GM12878 (cell line): Measurements from ENCODE around the gene SMPD2. TPM values are rescaled to one million over a fixed set of nuclear protein-coding genes. Genes with fewer than 3 reads are reported as not detected.

ENCODE experiments used
- BCL11A ChIP-seq: IDR thresholded peaks from 2 replicates; pipeline ENCODE4 v1.6.1; 2011; ENCODE audit warnings: low read depth, low read length
- BHLHE40 ChIP-seq, 2 experiments: fragments of 450-650 bp in 1 of 2; IDR thresholded peaks; 2 replicates each; pipeline ENCODE4 v1.6.1; 2011 to 2017; ENCODE audit warnings: low read depth in 2 of 2, borderline replicate concordance in 1 of 2, improper control_type of control experiment in 1 of 2, low read length in 1 of 2, mild to moderate bottlenecking in 1 of 2
- BRCA1 ChIP-seq: IDR thresholded peaks from 2 replicates; pipeline ENCODE4 v1.6.1; 2011; ENCODE audit warnings: low read depth, low read length, improper control_type of control experiment
- CHD4 ChIP-seq: fragments of 200-600 bp; sonication (generic); IDR thresholded peaks from 2 replicates; pipeline ENCODE4 v1.6.1; 2016; ENCODE audit warnings: mild to moderate bottlenecking
- ETV6 ChIP-seq, 2 experiments: fragments of 450-650 bp in 1 of 2; IDR thresholded peaks in 1 of 2; conservative IDR thresholded peaks in 1 of 2; 2 replicates each; pipeline ENCODE4 v1.6.1; 2014; ENCODE audit warnings: antibody characterized with exemption in 1 of 2, borderline replicate concordance in 1 of 2, low read depth in 1 of 2, mild to moderate bottlenecking in 1 of 2, moderate library complexity in 1 of 2
- FOXK2 ChIP-seq: fragments of 450-650 bp; IDR thresholded peaks from 2 replicates; pipeline ENCODE4 v1.6.1; 2017; ENCODE audit warnings: mild to moderate bottlenecking, moderate library complexity
- HCFC1 ChIP-seq: fragments of 150-350 bp; IDR thresholded peaks from 2 replicates; pipeline ENCODE4 v1.6.1; 2014; ENCODE audit warnings: low read length
- HDAC6 ChIP-seq: fragments of 200-600 bp; sonication (generic); IDR thresholded peaks from one replicate; pipeline ENCODE4 v1.8.0; 2017; ENCODE audit warnings: antibody characterized with exemption; ENCODE audit not compliant: unreplicated experiment
- JUND ChIP-seq: IDR thresholded peaks from 2 replicates; pipeline ENCODE4 v1.6.1; 2012; ENCODE audit warnings: low read depth, mild to moderate bottlenecking, low read length, improper control_type of control experiment, moderate library complexity
- MEF2A ChIP-seq: IDR thresholded peaks from 2 replicates; pipeline ENCODE4 v1.6.1; 2011; ENCODE audit warnings: low read depth, mild to moderate bottlenecking, low read length, moderate library complexity; ENCODE audit not compliant: insufficient read depth
- MEF2B ChIP-seq: fragments of 450-650 bp; IDR thresholded peaks from 2 replicates; pipeline ENCODE4 v1.6.1; 2018; ENCODE audit warnings: mild to moderate bottlenecking, moderate library complexity; ENCODE audit not compliant: partially characterized antibody, poor library complexity, severe bottlenecking
- NFIC ChIP-seq: IDR thresholded peaks from 2 replicates; pipeline ENCODE4 v1.6.1; 2012; ENCODE audit warnings: low read depth, mild to moderate bottlenecking, inconsistent platforms, low read length, moderate library complexity
- NFYB ChIP-seq: IDR thresholded peaks from 2 replicates; pipeline ENCODE4 v1.6.1; 2011; ENCODE audit warnings: low read depth, mild to moderate bottlenecking, low read length, improper control_type of control experiment, moderate library complexity; ENCODE audit not compliant: insufficient read depth
- NR2F1 ChIP-seq: fragments of 450-650 bp; conservative IDR thresholded peaks from 2 replicates; pipeline ENCODE4 v1.6.1; 2017; ENCODE audit warnings: mild to moderate bottlenecking
- POLR2AphosphoS2 ChIP-seq: IDR thresholded peaks from 2 replicates; pipeline ENCODE4 v1.6.1; 2011; ENCODE audit warnings: low read depth, mild to moderate bottlenecking, low read length, improper control_type of control experiment, moderate library complexity
- POLR2AphosphoS5 ChIP-seq: IDR thresholded peaks from 2 replicates; pipeline ENCODE4 v1.6.1; 2011; ENCODE audit warnings: mild to moderate bottlenecking, low read length, inconsistent platforms
- RELA ChIP-seq: fragments of 450-650 bp; IDR thresholded peaks from 2 replicates; pipeline ENCODE4 v1.8.0; 2014; ENCODE audit warnings: borderline replicate concordance; ENCODE audit not compliant: partially characterized antibody
- RUNX3 ChIP-seq: IDR thresholded peaks from 2 replicates; pipeline ENCODE4 v1.6.1; 2012; ENCODE audit warnings: low read length, inconsistent platforms
- SMAD1 ChIP-seq: fragments of 450-650 bp; IDR thresholded peaks from 2 replicates; pipeline ENCODE4 v1.6.1; 2018; ENCODE audit warnings: mild to moderate bottlenecking, low read depth; ENCODE audit not compliant: partially characterized antibody
- SMC3 ChIP-seq: IDR thresholded peaks from 2 replicates; pipeline ENCODE4 v1.6.1; 2011; ENCODE audit warnings: low read length, improper control_type of control experiment, borderline replicate concordance
- SREBF1 ChIP-seq: IDR thresholded peaks from 2 replicates; pipeline ENCODE4 v1.6.1; 2012; ENCODE audit warnings: mild to moderate bottlenecking, low read length
- TAF1 ChIP-seq: IDR thresholded peaks from 2 replicates; pipeline ENCODE4 v1.6.1; 2011; ENCODE audit warnings: mild to moderate bottlenecking, low read depth, low read length, borderline replicate concordance
- WRNIP1 ChIP-seq: IDR thresholded peaks from 2 replicates; pipeline ENCODE4 v1.6.1; 2011; ENCODE audit warnings: low read depth, low read length, improper control_type of control experiment, borderline replicate concordance
- ZBED1 ChIP-seq: IDR thresholded peaks from 2 replicates; pipeline ENCODE4 v1.6.1; 2016; ENCODE audit warnings: borderline replicate concordance
- ZNF207 ChIP-seq: fragments of 450-650 bp; IDR thresholded peaks from 2 replicates; pipeline ENCODE4 v1.6.1; 2014; ENCODE audit warnings: antibody characterized with exemption, mild to moderate bottlenecking, borderline replicate concordance
- ZNF274 ChIP-seq: IDR thresholded peaks from one replicate; pipeline ENCODE4 v1.8.0; 2011; ENCODE audit not compliant: insufficient read length, insufficient read depth
- ZZZ3 ChIP-seq: IDR thresholded peaks from 2 replicates; pipeline ENCODE4 v1.6.1; 2011; ENCODE audit warnings: low read depth; ENCODE audit not compliant: control insufficient read depth, insufficient read length
- polyA plus RNA-seq, 11 experiments: library from polyadenylated mRNA; depleted of rRNA in 4 of 11; unstranded in 6 of 11; stranded (reverse) in 5 of 11; fragments of >200 nt; fragmentation: Nextera tagmentation in 4 of 11; fragmentation: Illumina TruSeq in 1 of 11; extraction: Ambion mirVana in 4 of 11; extraction: Trizol in 1 of 11; gene quantifications; 1 replicate in 1 of 11; 2 replicates in 10 of 11; pipeline versions ENCODE4 v1.2.1 to v1.2.3, GENCODE V29; 2011 to 2016; ENCODE audit warnings: inconsistent platforms in 2 of 11, missing spikeins in 2 of 11, low read depth in 1 of 11
- total RNA-seq, 4 experiments: library from RNA; depleted of rRNA in 3 of 4; stranded (reverse); fragments of >200 nt in 3 of 4; fragmentation: Illumina TruSeq in 1 of 4; extraction: Trizol in 1 of 4; gene quantifications; 2 replicates each; pipeline versions ENCODE4 v1.2.1 to v1.2.3, GENCODE V29; 2013 to 2021
- TF ChIP-seq, protein P1 (sequence below): IDR thresholded peaks from 2 replicates; pipeline ENCODE4 v1.6.1; 2011; ENCODE audit warnings: low read depth, mild to moderate bottlenecking, low read length, moderate library complexity, borderline replicate concordance; ENCODE audit errors: extremely low read depth
- TF ChIP-seq, protein P2 (sequence below): IDR thresholded peaks from 2 replicates; pipeline ENCODE4 v1.6.1; 2011; ENCODE audit warnings: mild to moderate bottlenecking, low read depth, low read length, moderate library complexity; ENCODE audit not compliant: insufficient replicate concordance

Gene SMPD2
- total and polyA plus RNA-seq, 10 of the 15 experiments (the other 5 are each of a cell fraction or from before 2014, with no cell fraction given), result 0.06 to 15.4 (median 9.7) TPM

DNA sequence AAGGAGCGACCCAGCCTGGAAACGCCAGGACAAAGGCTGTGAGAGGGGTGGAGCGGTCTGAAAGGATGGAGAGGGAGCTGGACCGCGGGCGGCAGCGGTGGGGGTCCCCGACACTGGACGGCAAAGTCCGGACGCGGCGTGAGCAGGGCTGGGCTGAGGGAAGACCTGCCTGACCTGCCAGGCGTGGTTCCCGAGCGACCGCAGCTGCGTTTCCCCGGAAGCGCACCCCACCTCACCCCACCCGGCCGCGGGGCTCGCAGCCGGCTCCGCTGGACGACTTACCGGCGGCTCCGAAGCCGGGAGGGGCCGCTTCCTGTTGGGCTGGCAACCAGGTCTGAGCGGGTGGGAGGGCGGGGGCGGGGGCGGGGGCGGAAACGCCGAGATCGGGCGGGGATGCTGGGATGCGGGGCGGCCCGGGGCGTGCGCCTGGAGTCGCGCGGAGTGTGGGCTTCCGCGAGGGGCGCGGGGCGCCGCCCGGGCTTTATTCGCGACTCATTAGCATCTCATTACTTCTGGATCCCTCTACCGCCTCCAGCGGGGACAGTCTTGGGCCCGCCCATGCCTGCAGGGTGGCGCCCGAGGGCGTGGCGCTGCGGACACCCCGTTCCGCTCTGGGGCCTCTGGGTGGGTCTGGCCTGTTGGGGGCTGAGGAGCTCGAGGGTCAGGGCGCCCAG is 15.1 kb downstream of the SMPD2 start, which contains the start of gene MICAL1 (continued):
- TF ChIP-seq TAF1 (no peak), NFYB (no peak), ZNF207 (no peak), NR2F1 (peak; percentile 46), JUND (no peak), POLR2AphosphoS2 (no peak), ETV6 (conservative IDR thresholded peaks at IDR 0.05 in 1 of 2, IDR thresholded peaks at IDR 0.05 in 1 of 2; ENCODE audit: borderline replicate concordance in 1 of 2, low read depth in 1 of 2) (peak in 1 of 2 experiments; percentile 69; a peak in 2 of 4 replicates), BRCA1 (no peak), MEF2B (no peak), HCFC1 (no peak; the same call in 1 of the 2 replicates), SREBF1 (no peak), RUNX3 (peak; percentile 86), FOXK2 (no peak), ZBED1 (no peak), CHD4 (no peak), MEF2A (no peak), NFIC (no peak), POLR2AphosphoS5 (no peak; the same call in 1 of the 2 replicates), WRNIP1 (no peak), BCL11A (no peak; the same call in 1 of the 2 replicates), BHLHE40 (IDR thresholded peaks at IDR 0.05; ENCODE audit: borderline replicate concordance in 1 of 2, low read depth in 2 of 2, low read length in 1 of 2) (no peak; a peak in 1 of 4 replicates), SMC3 (no peak), ZNF274 (no peak), ZZZ3 (no peak), HDAC6 (no peak), RELA (no peak), SMAD1 (no peak)
- TF ChIP-seq, protein P1, sequence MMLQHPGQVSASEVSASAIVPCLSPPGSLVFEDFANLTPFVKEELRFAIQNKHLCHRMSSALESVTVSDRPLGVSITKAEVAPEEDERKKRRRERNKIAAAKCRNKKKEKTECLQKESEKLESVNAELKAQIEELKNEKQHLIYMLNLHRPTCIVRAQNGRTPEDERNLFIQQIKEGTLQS, result no peak
- TF ChIP-seq, protein P2, sequence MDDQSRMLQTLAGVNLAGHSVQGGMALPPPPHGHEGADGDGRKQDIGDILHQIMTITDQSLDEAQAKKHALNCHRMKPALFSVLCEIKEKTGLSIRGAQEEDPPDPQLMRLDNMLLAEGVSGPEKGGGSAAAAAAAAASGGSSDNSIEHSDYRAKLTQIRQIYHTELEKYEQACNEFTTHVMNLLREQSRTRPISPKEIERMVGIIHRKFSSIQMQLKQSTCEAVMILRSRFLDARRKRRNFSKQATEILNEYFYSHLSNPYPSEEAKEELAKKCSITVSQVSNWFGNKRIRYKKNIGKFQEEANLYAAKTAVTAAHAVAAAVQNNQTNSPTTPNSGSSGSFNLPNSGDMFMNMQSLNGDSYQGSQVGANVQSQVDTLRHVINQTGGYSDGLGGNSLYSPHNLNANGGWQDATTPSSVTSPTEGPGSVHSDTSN, result no peak
